Stimulated activated CD8-positive, alpha-beta memory T cell treated with anti-CD3 and anti-CD28 coated beads, Interleukin-15, amount 100 ng/mL, for 48 hours (primary cell): ENCODE data around the gene SGCB.

Experiments
- DNase-seq, 2 donors: peaks; one replicate each; pipeline ENCODE4 v3.0.0-alpha.2; 2020; ENCODE audit warnings: low read depth in 2 of 2

SGCB gene

GRCh38 chr4:52019936-52020657 lies 18.0 kb downstream of the SGCB start, which contains the start of gene LRRC66:
TSS of gene LRRC66 (minus strand) at chr4:52020363. CDS start at chr4:52017613, 2,750 bp downstream.
- DNase-seq: no peak

- no peak for DNase-seq
These were observed 20.3 kb downstream of the SGCB start for GRCh38 chr4:52017814-52018213.

DNA sequence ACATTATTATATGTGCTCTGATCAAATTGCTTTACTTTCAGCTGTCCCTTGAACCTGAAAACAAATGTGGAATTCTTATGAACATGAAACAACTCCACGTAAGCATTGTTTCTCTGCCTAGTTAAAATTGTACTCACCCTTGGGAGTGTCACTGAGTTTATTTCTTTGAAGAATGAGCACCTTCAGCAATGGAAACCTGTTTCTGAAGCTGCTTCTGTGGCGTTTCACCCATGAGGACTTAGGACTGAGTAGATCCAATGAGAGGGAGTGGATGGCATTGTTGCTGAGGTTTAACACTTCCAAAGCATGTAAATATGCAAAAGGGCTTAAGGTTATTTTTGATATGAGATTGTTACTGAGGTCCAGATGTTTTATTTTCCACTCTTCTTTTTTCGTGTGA lies 21.1 kb downstream of the SGCB start:
- DNase-seq: no peak

DNA sequence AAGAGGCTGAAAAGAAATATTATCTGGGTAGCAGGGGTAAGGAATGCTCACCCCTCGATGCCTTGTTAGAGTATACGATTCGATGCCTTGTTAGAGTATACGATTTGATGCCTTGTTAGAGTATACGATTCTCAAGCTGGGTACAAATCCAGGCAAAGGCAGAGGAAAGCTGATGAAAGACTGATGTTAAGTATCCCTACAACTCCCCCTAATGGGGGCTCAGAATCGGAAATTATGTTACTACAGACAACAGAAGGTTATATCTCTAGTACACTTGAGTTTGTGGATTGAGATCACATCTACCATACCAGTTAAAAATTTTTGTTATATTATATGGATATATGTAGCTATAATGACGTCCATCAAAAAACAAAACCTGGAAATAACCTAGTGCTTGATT lies 22.7 kb downstream of the SGCB start:
- no peak for DNase-seq

GRCh38 chr4:52014903-52015302 lies 23.2 kb downstream of the SGCB start:
- DNase-seq: no peak

DNA sequence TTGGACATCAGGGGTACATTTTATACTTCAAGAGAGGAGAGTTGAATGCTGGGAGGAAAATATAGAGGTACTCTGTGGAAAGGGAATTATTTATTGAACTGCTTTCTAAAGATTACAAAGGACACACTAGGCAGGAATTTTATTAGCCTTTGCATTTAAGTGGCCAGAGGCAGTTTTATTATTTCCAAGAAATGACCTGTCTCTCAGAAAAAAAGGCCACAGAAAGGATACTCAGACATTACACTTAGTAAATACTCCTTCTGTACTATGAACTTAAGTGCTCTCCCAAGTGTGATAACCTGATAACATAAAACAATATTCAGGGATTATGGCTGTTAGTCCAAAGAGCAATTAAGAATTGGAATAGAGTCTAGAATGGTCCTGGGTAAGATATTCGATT lies 25.4 kb downstream of the SGCB start:
- no peak for DNase-seq

- no peak for DNase-seq
These were observed 27.1 kb downstream of the SGCB start for GRCh38 chr4:52010986-52011385.

DNA sequence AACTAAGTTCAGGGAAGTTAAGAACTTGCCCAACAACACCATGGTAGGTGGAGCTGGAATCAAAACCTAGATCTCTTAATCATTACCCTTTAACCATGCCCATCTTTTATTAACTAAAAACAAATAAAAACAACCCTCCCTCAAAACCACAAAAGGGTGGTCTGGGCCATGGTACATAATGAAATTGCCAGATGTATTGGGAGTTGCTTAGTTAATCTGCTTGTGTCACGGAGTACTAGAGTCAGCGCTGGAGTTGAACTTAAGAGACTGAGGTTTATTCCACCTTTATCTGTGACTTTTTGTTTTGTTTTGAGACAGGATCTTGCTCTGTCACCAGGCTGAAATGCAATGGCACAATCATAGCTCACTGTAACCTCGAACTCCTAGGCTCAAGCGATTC lies 31.2 kb downstream of the SGCB start:
- no peak for DNase-seq

DNA sequence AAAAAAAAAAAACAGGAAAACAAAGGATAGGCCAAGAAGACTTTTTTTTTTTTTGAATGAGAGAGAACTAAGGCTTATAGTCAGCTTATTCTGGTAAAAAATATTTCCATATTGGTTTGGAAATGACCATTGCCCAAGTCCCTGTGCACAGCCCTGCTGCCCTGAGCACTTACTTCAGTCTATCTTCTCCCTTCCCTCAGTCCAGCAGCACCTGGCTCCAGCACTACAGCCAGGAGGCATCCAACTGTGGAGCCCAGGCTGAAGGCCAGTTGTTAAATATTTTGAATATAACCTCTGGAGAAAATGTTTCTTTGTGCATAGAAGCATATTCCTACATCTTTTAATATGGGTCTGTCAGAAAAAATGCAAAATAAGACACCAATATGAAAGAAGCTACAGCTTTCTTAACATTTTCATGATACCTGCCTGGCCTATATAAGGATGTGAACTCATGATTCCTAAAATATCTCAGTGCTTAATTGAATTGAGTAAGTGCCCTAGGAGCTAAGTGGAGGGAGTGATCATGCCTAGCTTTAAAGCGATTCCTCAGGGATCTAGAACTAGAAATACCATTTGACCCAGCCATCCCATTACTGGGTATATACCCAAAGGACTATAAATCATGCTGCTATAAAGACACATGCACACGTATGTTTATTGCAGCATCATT lies 32.4 kb downstream of the SGCB start:
- no peak for DNase-seq

- DNase-seq: no peak
These were observed 33.7 kb downstream of the SGCB start for GRCh38 chr4:52004414-52004813.

GRCh38 chr4:52001616-52002015 lies 36.5 kb downstream of the SGCB start:
- no peak for DNase-seq

DNA sequence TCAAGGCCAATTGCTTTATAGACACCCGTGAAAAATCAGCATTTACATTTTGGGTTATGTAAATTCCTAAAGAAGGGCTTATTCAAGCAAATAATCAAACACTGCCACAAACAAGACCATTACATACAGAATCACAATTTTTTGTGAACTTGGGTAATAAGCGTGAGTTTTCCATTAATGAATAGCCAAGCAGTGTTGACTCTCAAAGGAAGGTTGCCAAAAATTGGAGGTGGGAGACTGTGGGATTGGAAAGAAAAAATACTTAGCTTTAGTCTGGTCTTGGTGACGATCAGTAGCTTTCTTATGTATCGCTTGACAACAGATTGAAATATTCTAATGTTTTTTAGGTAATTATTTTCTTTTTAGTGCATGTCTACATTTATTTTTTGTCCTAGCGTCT lies 38.8 kb downstream of the SGCB start:
- DNase-seq: no peak

- DNase-seq: no peak
These were observed 39.3 kb downstream of the SGCB start for GRCh38 chr4:51998837-51999236.

- DNase-seq: no peak
These were observed 40.5 kb downstream of the SGCB start for GRCh38 chr4:51997647-51998046.

DNA sequence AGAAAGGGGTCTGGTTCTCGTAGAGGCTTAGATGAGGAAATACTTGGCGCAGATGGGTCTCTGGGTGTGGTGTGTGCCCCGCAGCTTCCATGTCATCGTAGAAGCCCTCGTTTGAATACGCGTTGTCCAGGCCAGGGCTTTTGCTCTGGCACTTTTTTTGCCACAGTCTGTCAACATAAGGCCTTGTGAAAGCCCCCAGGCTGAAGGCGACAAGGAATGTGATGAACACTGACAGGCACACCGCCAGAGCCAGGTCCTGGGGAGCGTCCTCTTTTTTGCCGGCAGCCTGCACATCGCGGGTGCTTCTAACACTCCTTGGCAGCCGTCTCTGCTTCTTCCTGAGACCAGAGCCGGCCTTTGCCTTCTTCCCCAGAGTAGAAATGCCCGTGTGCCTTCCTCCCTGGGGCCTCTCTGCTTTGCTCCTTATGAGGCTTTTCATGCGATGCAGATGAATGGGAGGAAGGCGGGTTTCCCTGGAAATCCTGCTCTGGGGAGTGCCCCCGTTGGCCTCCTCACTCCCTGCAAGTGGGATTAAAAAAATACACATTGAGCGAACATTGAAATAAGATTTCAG lies 42.4 kb downstream of the SGCB start:
- no peak for DNase-seq
